ENCODE measurements around the gene CACNG7.
"Not testable (repeated sequence)": the region's sequence is repeated elsewhere in the genome, so short reads cannot be mapped to it uniquely, and the experiment has no call there.

CACNG7 gene

DNA sequence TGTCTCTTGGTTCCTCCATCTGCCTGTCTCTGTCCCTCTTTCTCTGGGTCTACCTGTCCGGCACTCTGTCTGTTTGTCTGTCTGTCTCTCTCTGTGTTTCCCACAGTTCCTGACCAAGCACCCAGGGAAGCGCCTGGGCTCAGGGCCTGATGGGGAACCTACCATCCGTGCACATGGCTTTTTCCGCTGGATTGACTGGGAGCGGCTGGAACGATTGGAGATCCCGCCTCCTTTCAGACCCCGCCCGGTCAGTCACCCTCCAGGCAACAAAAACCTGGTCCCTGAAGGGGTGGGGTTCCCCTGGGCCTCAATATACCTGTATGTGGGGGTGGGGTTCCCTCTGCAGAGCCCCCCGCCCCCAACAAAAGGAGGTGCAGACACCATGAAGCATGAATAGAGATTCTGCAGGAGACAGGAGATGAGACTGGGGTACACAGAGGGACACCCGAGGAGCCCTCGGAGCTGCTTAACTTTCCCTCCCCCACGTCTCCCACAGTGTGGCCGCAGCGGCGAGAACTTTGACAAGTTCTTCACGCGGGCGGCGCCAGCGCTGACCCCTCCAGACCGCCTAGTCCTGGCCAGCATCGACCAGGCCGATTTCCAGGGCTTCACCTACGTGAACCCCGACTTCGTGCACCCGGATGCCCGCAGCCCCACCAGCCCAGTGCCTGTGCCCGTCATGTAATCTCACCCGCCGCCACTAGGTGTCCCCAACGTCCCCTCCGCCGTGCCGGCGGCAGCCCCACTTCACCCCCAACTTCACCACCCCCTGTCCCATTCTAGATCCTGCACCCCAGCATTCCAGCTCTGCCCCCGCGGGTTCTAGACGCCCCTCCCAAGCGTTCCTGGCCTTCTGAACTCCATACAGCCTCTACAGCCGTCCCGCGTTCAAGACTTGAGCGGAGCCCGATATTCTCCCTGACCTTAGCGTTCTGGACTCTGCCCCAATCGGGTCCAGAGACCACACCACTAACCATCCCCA lies 2.6 kb upstream of the CACNG7 start:
- DNase-seq: no peak

DNA sequence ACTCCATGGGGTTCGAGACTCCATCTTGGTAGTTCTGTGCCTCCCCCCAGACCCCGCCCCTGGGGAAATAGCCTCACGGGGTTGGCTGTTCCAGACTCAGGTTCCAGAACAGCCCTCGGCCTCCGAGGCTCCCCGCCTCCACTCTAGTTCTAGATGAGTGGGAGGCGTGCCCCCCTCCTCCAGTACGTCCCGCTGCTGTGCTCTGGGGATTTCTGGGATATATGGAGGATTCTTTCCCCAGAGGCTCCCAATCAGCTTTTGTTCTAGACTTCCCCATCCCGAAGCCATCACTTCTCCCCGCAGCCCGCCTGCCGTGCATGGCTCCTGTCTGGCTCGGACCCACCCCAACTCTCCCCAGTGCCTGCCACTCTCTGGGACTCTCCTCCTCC lies 1.9 kb upstream of the CACNG7 start:
- DNase-seq: no peak

DNA sequence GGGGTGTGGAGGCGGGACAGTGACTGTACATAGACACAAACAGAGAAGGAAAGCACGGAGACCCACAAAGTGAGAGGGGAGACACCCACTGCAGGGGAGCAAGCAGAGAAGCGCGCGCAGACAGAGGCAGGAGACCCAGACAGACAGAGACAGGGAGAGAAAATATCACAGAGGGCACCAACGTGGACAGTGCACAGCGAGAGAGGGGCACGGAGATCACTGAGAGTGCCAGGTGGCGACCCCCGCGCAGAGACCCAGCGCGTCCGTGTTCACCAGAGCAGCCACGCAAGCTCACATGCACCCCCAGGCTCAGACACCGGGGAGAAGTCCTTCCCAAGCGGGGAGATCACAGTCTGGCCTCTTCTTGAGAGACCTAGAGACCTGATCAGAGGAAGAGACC lies 1.4 kb upstream of the CACNG7 start:
- DNase-seq: no peak

DNA sequence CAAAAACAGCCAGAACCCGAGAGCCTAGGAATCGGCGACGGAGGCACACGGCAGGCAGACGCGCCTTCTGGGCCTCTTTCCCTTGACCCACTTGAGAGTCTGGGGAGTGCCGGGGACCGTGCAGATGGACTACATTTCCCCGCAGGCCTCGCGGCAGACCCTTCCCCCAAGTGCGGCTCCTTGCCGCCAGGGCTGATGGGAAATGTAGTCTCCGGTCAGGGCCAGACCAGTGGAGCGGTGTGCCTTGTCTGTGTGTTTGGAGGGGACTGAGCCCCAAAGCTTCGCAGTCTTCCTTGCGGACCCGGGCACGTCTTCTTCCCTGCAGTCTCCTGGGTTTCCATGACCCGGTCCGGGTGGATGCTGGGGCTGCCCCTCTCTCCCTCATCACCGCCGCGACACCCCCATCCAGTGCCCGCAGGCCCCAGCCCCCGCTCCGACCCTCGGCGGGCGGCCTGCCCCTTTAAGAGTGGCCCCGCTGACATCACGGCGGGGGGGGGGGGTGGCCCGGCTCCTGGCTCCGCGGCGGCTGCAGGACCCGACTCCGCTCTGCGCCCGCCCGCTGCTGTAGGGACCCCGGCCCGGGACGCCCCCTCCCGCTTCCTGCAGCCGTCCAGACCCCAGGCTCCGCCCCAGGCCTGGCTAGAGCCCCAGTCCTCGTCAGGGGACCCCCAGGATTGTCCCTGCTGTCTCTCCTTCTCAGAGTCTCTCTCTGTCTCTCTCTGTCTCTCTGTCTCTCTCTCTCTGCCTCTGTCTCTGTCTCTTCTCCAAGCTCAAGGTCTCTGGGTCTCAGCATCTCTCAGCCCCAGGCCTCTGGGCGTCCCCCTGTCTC lies 758 bp upstream of the CACNG7 start:
- DNase-seq: peak; percentile 52 to 74

GRCh38 chr19:53909471-53910169 lies 542 bp downstream of the CACNG7 start:
- no peak for DNase-seq

DNA sequence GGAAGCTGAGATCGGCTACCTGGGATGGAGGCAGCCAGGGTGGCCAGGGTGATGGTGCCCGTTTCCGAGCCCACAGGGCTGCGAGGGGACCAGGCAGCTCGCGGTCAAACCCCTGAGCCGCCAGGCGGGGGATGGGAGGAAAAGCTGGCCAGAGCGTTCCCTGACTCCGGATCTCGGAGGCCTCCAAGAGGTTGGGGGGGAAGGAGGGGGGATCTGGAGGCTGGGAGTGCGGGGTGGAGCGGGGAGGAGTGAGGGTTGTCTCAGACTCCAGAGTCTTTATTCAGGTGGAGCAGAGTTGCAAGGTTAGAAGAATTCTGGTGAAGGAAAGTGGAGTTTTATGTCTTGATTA lies 1.1 kb downstream of the CACNG7 start:
- DNase-seq: no peak

DNA sequence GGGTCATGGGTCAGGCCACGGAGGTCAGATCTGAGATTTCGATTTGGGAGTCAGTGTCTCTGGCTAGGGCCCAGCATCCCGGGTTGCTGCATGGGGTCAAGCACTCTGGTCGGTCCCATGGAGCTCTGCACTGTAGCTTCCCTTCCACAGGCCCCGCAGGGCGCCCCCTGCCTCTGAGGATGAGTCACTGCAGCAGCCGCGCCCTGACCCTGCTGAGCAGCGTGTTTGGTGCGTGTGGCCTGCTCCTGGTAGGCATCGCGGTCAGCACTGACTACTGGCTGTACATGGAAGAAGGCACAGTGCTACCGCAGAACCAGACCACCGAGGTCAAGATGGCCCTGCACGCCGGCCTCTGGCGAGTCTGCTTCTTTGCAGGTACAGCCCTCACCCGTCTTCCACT lies 3.6 kb downstream of the CACNG7 start:
- DNase-seq: no peak

GRCh38 chr19:53915000-53915399 lies 5.9 kb downstream of the CACNG7 start:
- DNase-seq: no peak

DNA sequence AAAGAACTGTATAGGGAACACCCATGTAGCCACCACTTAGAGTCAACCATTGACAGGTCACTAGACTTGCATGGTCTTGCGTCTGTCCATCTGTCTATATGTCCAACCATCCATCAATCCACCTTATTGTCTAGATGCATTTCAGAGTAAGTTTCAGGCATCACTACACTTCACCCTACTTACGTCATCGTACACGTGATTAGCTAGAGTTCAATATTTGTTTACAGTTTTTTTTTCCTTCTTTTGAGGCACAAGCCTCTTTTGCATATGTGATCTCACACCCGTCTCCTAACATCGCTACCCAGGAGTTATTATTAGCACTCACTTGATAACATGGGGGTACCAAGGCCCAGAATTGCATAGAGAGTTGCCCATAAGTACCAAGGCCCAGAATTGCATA lies 6.9 kb downstream of the CACNG7 start:
- no peak for DNase-seq

- no peak for DNase-seq
These were observed 8.3 kb downstream of the CACNG7 start for GRCh38 chr19:53917356-53917755.

- no peak for DNase-seq
These were observed 18.7 kb downstream of the CACNG7 start for GRCh38 chr19:53927739-53928138.

DNA sequence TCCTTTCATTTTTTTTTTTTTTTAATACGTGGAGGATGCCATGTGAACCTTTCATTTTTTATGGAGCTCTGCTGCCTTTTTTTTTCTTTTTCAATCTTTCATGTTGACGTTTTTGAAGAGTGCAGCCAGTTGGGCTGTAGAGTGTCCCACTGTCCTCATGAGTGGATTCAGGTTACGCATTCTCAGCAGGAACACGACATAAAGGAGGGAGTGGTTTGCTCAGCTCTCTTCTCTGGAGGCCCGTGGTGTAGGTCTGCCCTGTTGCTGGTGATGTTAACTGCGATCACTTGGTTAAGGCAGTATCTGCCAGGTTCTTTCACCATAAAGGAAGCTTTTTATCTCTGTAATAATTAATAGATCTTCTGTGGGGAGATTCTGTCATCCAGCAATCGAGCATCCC lies 27.0 kb downstream of the CACNG7 start:
- DNase-seq: no peak

GRCh38 chr19:53942001-53942786 lies 33.1 kb downstream of the CACNG7 start:
- no peak for DNase-seq

DNA sequence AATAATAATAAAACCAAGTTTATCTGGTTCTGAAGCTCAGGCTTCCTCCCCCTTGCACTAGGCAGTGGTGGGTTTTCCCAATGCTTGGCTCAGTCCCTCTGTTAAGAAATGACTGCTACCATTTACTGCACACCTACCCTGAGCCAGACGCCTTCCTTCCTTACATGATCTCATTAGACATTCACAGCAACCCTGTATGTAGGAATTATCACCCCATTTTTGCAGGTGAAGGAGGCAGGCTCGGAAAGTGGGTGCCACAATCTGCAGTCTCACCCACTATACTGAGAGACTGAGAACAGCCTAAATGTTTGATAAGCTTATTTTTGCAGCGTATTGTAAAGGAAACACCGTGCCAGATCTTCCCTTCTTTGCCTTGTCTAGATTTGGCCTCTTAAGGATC lies 35.3 kb downstream of the CACNG7 start:
- no peak for DNase-seq

DNA sequence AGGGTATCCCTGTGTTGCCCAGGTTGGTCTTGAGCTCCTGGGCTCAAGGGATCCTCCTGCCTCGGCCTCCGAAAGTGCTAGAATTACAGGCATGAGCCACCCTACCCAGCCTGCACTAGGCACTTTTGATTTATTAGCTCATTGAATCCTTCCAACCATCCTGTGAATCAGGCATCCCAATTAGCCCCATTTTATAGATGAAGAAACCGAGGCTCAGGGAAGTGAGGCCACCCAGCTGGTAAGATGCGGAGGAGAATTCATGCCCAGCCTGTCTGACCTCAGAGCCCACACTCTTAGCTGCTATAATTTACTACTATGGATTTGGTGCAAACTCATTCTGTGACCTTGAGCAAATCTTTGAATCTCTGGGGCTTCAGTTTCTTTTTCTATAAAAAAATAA lies 35.9 kb downstream of the CACNG7 start:
- DNase-seq: no peak

- no peak for DNase-seq
These were observed 36.4 kb downstream of the CACNG7 start for GRCh38 chr19:53945441-53945840.

DNA sequence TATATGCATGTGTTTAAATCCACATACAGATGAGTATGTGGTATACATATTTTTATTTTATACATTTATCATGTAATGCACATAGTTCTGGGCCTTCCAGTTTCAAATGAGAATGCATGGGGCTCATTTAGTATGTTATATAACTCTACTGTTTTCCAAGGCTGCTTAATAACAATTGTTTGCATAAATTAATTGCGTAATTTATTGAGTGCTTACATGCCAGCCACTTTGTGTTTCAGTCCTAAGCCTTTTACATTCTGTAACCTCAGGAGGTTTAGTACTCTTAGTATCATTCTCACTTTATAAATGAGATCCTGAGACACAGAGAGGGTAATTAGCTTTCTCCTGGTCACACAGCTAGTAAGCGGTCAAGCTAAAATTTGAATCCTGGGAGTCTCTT lies 36.9 kb downstream of the CACNG7 start:
- DNase-seq: no peak

GRCh38 chr19:53947624-53948023 lies 38.5 kb downstream of the CACNG7 start:
- no peak for DNase-seq

DNA sequence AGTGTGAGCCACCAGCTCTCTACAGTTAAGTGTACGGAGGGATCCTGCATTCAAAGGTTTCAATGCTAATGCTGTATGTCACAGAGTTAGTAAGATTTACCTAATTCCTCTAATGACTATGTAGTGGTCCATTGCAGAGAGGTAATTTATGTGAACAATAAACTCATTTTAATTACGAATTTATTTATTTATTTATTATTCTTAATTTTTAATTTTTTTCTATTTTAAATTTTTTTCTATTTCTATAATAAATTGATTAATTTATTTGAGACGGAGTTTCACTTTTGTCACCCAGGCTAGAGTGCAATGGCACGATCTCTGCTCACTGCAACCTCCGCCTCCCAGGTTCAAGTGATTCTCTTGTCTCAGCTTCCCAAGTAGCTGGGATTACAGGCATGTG lies 39.5 kb downstream of the CACNG7 start:
- not testable (repeated sequence) for DNase-seq

- DNase-seq: no peak
These were observed 42.4 kb downstream of the CACNG7 start for GRCh38 chr19:53951436-53951835.

DNA sequence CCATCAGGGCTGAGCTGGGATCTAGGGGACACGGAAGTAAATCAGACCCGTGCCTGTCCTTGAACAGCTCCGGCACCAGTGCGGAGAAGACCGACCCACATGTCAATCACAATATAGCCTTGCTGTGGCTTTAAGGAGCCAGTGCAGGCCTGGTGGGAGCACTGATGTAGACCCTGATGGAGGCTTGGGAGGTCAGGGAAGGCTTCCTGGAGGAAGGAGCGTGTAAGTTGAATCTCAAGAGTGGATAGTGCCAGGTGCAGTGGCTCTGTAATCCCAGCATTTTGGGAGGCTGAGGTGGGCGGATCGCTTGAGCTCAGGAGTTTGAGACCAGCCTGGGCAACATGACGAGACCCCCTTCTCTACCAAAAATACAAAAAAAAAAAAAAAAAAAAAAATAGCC lies 42.9 kb downstream of the CACNG7 start:
- DNase-seq: no peak

- no peak for DNase-seq
These were observed 44.3 kb downstream of the CACNG7 start for GRCh38 chr19:53953383-53953782.
